GM19468 (cell line): ENCODE measurements around the gene PTPN9.

Experiments used
- ATAC-seq: cut with Tn5 transposase; IDR thresholded peaks from one replicate; pipeline ENCODE4 v1.9.1; 2021; ENCODE audit warnings: mild to moderate bottlenecking, moderate library complexity, moderate number of reproducible peaks; ENCODE audit not compliant: unreplicated experiment; ENCODE audit errors: extremely low read depth

Gene PTPN9

GRCh38 chr15:75430259-75430658, 148.9 kb downstream of the PTPN9 start:
- ATAC-seq: no peak

GRCh38 chr15:75428152-75428551, 151.0 kb downstream of the PTPN9 start:
- no peak for ATAC-seq

- ATAC-seq: no peak
Observed at GRCh38 chr15:75425966-75426500, 153.1 kb downstream of the PTPN9 start.

GRCh38 chr15:75422554-75422953, 156.6 kb downstream of the PTPN9 start:
- ATAC-seq: no peak

GRCh38 chr15:75420698-75421097, 158.4 kb downstream of the PTPN9 start:
- ATAC-seq: no peak

- ATAC-seq: no peak
Observed at GRCh38 chr15:75416584-75416983, 162.5 kb downstream of the PTPN9 start.
